PC-3 (cell line): ENCODE results near the gene TUBGCP3. TPM values are rescaled to one million over a fixed set of nuclear protein-coding genes. Genes with fewer than 3 reads are reported as not detected.
A peak's percentile ranks its signal among the peaks of the same experiment; 100 is the strongest.

ENCODE experiments used
- ATAC-seq: fragments of 200-7000 bp; cut with Tn5 transposase; 2 replicates; pipeline ENCODE4 v1.9.1; 2020; ENCODE audit warnings: mild to moderate bottlenecking, moderate library complexity
- BruUV-seq: library from RNA; stranded (reverse); fragments of 400-500 nt; replicated peaks from 2 replicates; lab custom pipeline; 2021; lab: Mats Ljungman, UMichigan
- CTCF ChIA-PET: fragments of 300-600 bp; sonication (Branson Sonifier 250); formaldehyde crosslinking; loops from one replicate; lab custom pipeline; 2022; ENCODE audit warnings: antibody characterized with exemption; lab: Charles Lee
- POLR2A ChIA-PET: fragments of 300-600 bp; sonication (Branson Sonifier 250); formaldehyde crosslinking; loops from one replicate; lab custom pipeline; 2022; ENCODE audit warnings: antibody characterized with exemption; ENCODE audit not compliant: unreplicated experiment; lab: Charles Lee
- DNase-seq: peaks from one replicate; pipeline ENCODE4 v3.0.0-alpha.2; 2015
- H2AFZ ChIP-seq: fragments of 300-600 bp; sonication (generic); 2 replicates; pipeline ENCODE4 v1.6.0; 2016; ENCODE audit warnings: antibody characterized with exemption, low read length
- H3F3A ChIP-seq: fragments of 300-600 bp; sonication (generic); one replicate; pipeline ENCODE4 v1.6.0; 2017; ENCODE audit warnings: antibody characterized with exemption, low read length, control low read depth, mild to moderate bottlenecking; ENCODE audit not compliant: unreplicated experiment
- H3K27ac ChIP-seq: fragments of 300-600 bp; sonication (generic); 2 replicates; pipeline ENCODE4 v1.5.1; 2016; ENCODE audit warnings: mild to moderate bottlenecking, low read length
- H3K27me3 ChIP-seq: fragments of 300-600 bp; sonication (generic); 2 replicates; pipeline ENCODE4 v1.6.1; 2016; ENCODE audit warnings: low read length, mixed read lengths
- H3K36me3 ChIP-seq: fragments of 300-600 bp; sonication (generic); 2 replicates; pipeline ENCODE4 v1.6.1; 2016; ENCODE audit warnings: low read depth, mixed run types, low read length, mixed read lengths
- H3K4me1 ChIP-seq: fragments of 300-600 bp; sonication (generic); 2 replicates; pipeline ENCODE4 v1.5.1; 2016; ENCODE audit warnings: low read length; ENCODE audit not compliant: insufficient read depth
- H3K4me2 ChIP-seq: fragments of 300-600 bp; sonication (generic); 2 replicates; pipeline ENCODE4 v1.6.0; 2016; ENCODE audit warnings: low read length
- H3K4me3 ChIP-seq: fragments of 300-600 bp; sonication (generic); 2 replicates; pipeline ENCODE4 v1.5.1; 2016; ENCODE audit warnings: mild to moderate bottlenecking, low read length, mixed read lengths
- H3K79me2 ChIP-seq: fragments of 300-600 bp; sonication (generic); 2 replicates; pipeline ENCODE4 v1.6.1; 2017; ENCODE audit warnings: low read length, mixed read lengths
- H3K9ac ChIP-seq: fragments of 300-600 bp; sonication (generic); 2 replicates; pipeline ENCODE4 v1.6.0; 2016; ENCODE audit warnings: mild to moderate bottlenecking, low read length
- H3K9me2 ChIP-seq: fragments of 300-600 bp; sonication (generic); replicated peaks from 2 replicates; pipeline ENCODE4 v1.6.1; 2016; ENCODE audit warnings: mixed run types, low read length, mixed read lengths
- H3K9me3 ChIP-seq: fragments of 300-600 bp; sonication (generic); 2 replicates; pipeline ENCODE4 v1.6.1; 2016; ENCODE audit warnings: low read length, mixed read lengths
- H4K20me1 ChIP-seq: fragments of 300-600 bp; sonication (generic); 2 replicates; pipeline ENCODE4 v1.6.1; 2016; ENCODE audit warnings: low read length, mixed read lengths
- CTCF ChIP-seq: fragments of 300-600 bp; sonication (generic); conservative IDR thresholded peaks from 2 replicates; pipeline ENCODE4 v1.5.1; 2017; ENCODE audit warnings: antibody characterized with exemption, low read depth, mild to moderate bottlenecking, low read length
- EZH2 ChIP-seq: fragments of 300-600 bp; sonication (generic); IDR thresholded peaks from one replicate; pipeline ENCODE4 v1.6.1; 2017; ENCODE audit warnings: antibody characterized with exemption, mild to moderate bottlenecking, low read length; ENCODE audit not compliant: unreplicated experiment
- EZH2phosphoT487 ChIP-seq: fragments of 300-600 bp; sonication (generic); IDR thresholded peaks from 2 replicates; pipeline ENCODE4 v1.6.1; 2018; ENCODE audit warnings: mild to moderate bottlenecking, antibody characterized with exemption, low read length, borderline replicate concordance
- intact Hi-C: fragments of 100-400 bp; cut with micrococcal nuclease; formaldehyde crosslinking; loops from 2 replicates; pipeline ENCODE4 v1.9.0; 2023
- total RNA-seq: library from RNA; depleted of rRNA; stranded (reverse); fragments of >200 nt; gene quantifications from 2 replicates; pipeline ENCODE4 v1.2.3, GENCODE V29; 2014

TUBGCP3 gene
- total RNA-seq, 1 experiment from 2014 or later = 25.8 TPM

- Histone ChIP-seq H3K36me3 (no peaks in the 10 kb centered on the region), H3K27me3 (peaks cover 12% of the 10 kb centered on the region), H3K4me1 (peaks cover 12% of the 10 kb centered on the region; the same call in 1 of the 2 replicates), H3F3A (no peaks in the 10 kb centered on the region), H3K79me2 (peaks cover 14% of the 10 kb centered on the region), H3K27ac (no peak overlapping the region), H2AFZ (no peak overlapping the region), H3K9me2 (no peaks in the 10 kb centered on the region), H3K9ac (no peak overlapping the region), H4K20me1 (0 out of 2 replicates have a peak, but pooled peaks cover under 1% of the 10 kb centered on the region), H3K4me2 (no peak overlapping the region), H3K4me3 (no peak overlapping the region), H3K9me3 (no peaks in the 10 kb centered on the region)
- intact Hi-C loops = no loop called here
- CTCF ChIA-PET = no interaction called here
- no peak for ATAC-seq
- TF ChIP-seq EZH2 (no peak), EZH2phosphoT487 (no peak), CTCF (no peak)
- POLR2A ChIA-PET = no interaction called here
- no TSS peak for BruUV-seq
- no peak for DNase-seq
Observed at GRCh38 chr13:112592181-112592580, 4.2 kb upstream of the TUBGCP3 start.

GRCh38 chr13:112588490-112589297 is 741 bp upstream of the TUBGCP3 start:
- Histone ChIP-seq H3K4me2 (peak overlapping the region; percentile 92), H2AFZ (peak overlapping the region; percentile 83), H3K27ac (peak overlapping the region; percentile 96), H3K4me3 (peak overlapping the region; percentile 91), H3K9me2 (no peaks in the 10 kb centered on the region), H3K79me2 (peaks cover 49% of the 10 kb centered on the region), H3F3A (no peaks in the 10 kb centered on the region), H3K4me1 (peaks cover 22% of the 10 kb centered on the region), H3K27me3 (no peaks in the 10 kb centered on the region), H3K9ac (peak overlapping the region; percentile 100), H4K20me1 (peaks cover 28% of the 10 kb centered on the region), H3K9me3 (no peaks in the 10 kb centered on the region), H3K36me3 (no peaks in the 10 kb centered on the region)
- intact Hi-C loops = loop anchor here (5.0 kb wide), 1 partner anchor 61 kb away; no protein-coding TSS in a partner anchor
- TSS peak; percentile 87 for BruUV-seq
- no peak for TF ChIP-seq CTCF
- TF ChIP-seq EZH2phosphoT487 = no peak
- TF ChIP-seq EZH2 = no peak
- ChIA-PET CTCF (no interaction called here), POLR2A (interaction anchor here (0.7 kb wide), 1 partner anchor 1673 kb away, joined by 4 read pairs; no protein-coding TSS in a partner anchor)
- no peak for ATAC-seq
- no peak for DNase-seq
